Measurements from ENCODE around the gene OARD1.

Gene OARD1

GRCh38 chr6:41090841-41091761 is 18.9 kb upstream of the OARD1 start:
- no peaks in the 10 kb centered on the region for H3K27me3 ChIP-seq (ENCODE audit: control insufficient read depth, insufficient read depth, low read length)
- H3K4me3 ChIP-seq (ENCODE audit: low read length) = no peak overlapping the region
- H3K36me3 ChIP-seq (ENCODE audit: control insufficient read depth, low read depth, low read length) = peaks cover 89% of the 10 kb centered on the region
- H3K9me3 ChIP-seq (ENCODE audit: control insufficient read depth, low read depth, low read length) = no peaks in the 10 kb centered on the region
- H3K9ac ChIP-seq (ENCODE audit: low read length) = no peak overlapping the region
- H3K27ac ChIP-seq (ENCODE audit: low read length) = no peak overlapping the region
- no peaks in the 10 kb centered on the region for H3K4me1 ChIP-seq (ENCODE audit: control insufficient read depth, low read depth, low read length)

DNA sequence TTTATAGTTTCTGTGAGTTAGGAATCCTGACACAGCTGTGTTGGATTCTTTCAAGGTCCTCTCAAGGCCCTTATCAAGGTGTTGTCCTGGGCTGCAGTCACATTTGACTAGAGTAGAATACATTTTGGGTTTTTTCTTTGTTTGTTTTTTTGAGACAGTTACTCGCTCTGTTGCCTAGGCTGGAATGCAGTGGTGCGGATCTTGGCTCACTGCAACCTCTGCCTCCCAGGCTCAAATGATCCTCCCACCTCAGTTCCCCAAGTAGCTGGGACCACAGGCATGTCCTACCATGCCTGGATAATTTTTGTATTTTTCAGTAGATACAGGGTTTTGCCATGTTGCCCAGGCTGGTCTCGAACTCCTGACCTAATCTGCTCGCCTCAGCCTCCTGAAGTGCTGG is 16.3 kb upstream of the OARD1 start:
- Histone ChIP-seq H3K4me3 (ENCODE audit: low read length) (no peak overlapping the region), H3K36me3 (ENCODE audit: control insufficient read depth, low read depth, low read length) (peaks cover 89% of the 10 kb centered on the region)

GRCh38 chr6:41085182-41085581 is 13.0 kb upstream of the OARD1 start:
- Histone ChIP-seq H3K36me3 (ENCODE audit: control insufficient read depth, low read depth, low read length) (peaks cover 87% of the 10 kb centered on the region), H3K4me1 (ENCODE audit: control insufficient read depth, low read depth, low read length) (no peaks in the 10 kb centered on the region), H3K9ac (ENCODE audit: low read length) (no peak overlapping the region), H3K27me3 (ENCODE audit: control insufficient read depth, insufficient read depth, low read length) (no peaks in the 10 kb centered on the region), H3K27ac (ENCODE audit: low read length) (no peak overlapping the region), H3K9me3 (ENCODE audit: control insufficient read depth, low read depth, low read length) (no peaks in the 10 kb centered on the region), H3K4me3 (ENCODE audit: low read length) (no peak overlapping the region)

More for the DNA sequence above, 16.3 kb upstream of the OARD1 start:
- no peaks in the 10 kb centered on the region for H3K9me3 ChIP-seq (ENCODE audit: control insufficient read depth, low read depth, low read length)
- no peak overlapping the region for H3K9ac ChIP-seq (ENCODE audit: low read length)
- H3K4me1 ChIP-seq (ENCODE audit: control insufficient read depth, low read depth, low read length) = no peaks in the 10 kb centered on the region
- H3K27ac ChIP-seq (ENCODE audit: low read length) = no peak overlapping the region
- H3K27me3 ChIP-seq (ENCODE audit: control insufficient read depth, insufficient read depth, low read length) = no peaks in the 10 kb centered on the region

DNA sequence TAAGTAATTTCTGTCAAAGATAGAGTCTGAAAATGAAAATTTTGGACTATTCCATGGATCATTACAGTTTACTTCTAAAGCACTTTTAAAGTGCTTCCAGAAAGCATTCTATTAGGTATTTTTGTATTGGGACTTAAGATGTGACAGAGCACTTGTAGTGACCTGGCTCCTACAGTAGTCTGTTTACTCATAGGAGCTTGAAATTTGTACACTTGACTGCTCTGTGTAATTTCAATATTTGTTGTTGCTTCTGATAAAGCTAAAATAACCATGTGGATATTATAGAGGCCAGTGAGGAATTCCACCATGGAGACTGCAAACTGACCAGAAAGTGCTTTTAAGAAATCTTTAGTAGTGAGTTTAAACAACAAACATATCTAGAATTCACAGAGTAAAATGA is 10.9 kb upstream of the OARD1 start:
- Histone ChIP-seq H3K27me3 (ENCODE audit: control insufficient read depth, insufficient read depth, low read length) (no peaks in the 10 kb centered on the region), H3K9ac (ENCODE audit: low read length) (no peak overlapping the region), H3K27ac (ENCODE audit: low read length) (no peak overlapping the region), H3K36me3 (ENCODE audit: control insufficient read depth, low read depth, low read length) (peaks cover 91% of the 10 kb centered on the region), H3K9me3 (ENCODE audit: control insufficient read depth, low read depth, low read length) (no peaks in the 10 kb centered on the region), H3K4me1 (ENCODE audit: control insufficient read depth, low read depth, low read length) (no peaks in the 10 kb centered on the region), H3K4me3 (ENCODE audit: low read length) (no peak overlapping the region)

DNA sequence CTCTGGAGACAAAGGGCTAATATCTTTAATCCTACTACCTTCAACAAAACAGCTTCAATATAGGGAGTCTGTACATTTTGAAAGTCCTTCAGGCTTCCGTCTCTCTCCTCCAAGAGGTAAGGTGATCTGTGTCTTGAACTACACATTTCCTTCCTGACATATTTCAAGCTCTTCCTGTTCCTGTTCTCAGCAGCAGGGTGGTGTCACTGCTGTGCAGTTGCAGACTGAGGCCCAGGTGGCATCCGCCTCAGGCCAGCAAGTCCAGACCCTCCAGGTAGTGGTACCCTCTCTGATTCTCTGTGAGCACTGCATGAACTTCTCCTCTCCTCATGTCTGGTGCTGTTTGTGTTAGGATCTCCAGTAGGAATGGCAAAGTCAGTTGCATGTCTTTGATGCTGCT is 8.5 kb upstream of the OARD1 start:
- Histone ChIP-seq H3K9ac (ENCODE audit: low read length) (no peak overlapping the region), H3K4me1 (ENCODE audit: control insufficient read depth, low read depth, low read length) (peaks cover 11% of the 10 kb centered on the region), H3K9me3 (ENCODE audit: control insufficient read depth, low read depth, low read length) (no peaks in the 10 kb centered on the region), H3K4me3 (ENCODE audit: low read length) (no peak overlapping the region), H3K36me3 (ENCODE audit: control insufficient read depth, low read depth, low read length) (peaks cover 67% of the 10 kb centered on the region), H3K27ac (ENCODE audit: low read length) (no peak overlapping the region), H3K27me3 (ENCODE audit: control insufficient read depth, insufficient read depth, low read length) (no peaks in the 10 kb centered on the region)

GRCh38 chr6:41079080-41079479 is 6.9 kb upstream of the OARD1 start:
- H3K9ac ChIP-seq (ENCODE audit: low read length) = no peak overlapping the region
- H3K27me3 ChIP-seq (ENCODE audit: control insufficient read depth, insufficient read depth, low read length) = no peaks in the 10 kb centered on the region
- peaks cover 52% of the 10 kb centered on the region for H3K36me3 ChIP-seq (ENCODE audit: control insufficient read depth, low read depth, low read length)
- no peak overlapping the region for H3K27ac ChIP-seq (ENCODE audit: low read length)
- no peaks in the 10 kb centered on the region for H3K9me3 ChIP-seq (ENCODE audit: control insufficient read depth, low read depth, low read length)
- H3K4me1 ChIP-seq (ENCODE audit: control insufficient read depth, low read depth, low read length) = peaks cover 18% of the 10 kb centered on the region
- no peak overlapping the region for H3K4me3 ChIP-seq (ENCODE audit: low read length)

DNA sequence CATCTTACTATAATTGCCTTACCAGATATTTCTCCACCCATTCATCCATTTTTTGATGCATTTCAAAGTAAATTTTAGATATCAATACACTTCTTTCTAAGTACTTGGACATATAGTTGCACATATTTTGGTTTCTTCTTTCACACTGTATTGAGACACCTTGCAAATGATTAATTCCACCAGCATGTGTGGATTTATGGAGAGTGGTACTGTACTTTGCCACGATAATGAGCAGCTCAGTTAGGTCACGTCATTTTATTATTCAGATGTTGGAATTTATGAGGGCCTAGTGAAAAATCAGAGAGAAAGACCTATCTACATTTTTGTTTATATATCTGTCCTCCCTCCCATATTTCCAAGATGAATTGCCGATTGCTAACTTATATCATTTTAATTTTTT is 5.9 kb upstream of the OARD1 start:
- Histone ChIP-seq H3K36me3 (ENCODE audit: control insufficient read depth, low read depth, low read length) (peaks cover 42% of the 10 kb centered on the region), H3K27ac (ENCODE audit: low read length) (no peak overlapping the region), H3K4me3 (ENCODE audit: low read length) (no peak overlapping the region), H3K27me3 (ENCODE audit: control insufficient read depth, insufficient read depth, low read length) (no peaks in the 10 kb centered on the region), H3K9me3 (ENCODE audit: control insufficient read depth, low read depth, low read length) (no peaks in the 10 kb centered on the region), H3K9ac (ENCODE audit: low read length) (no peak overlapping the region), H3K4me1 (ENCODE audit: control insufficient read depth, low read depth, low read length) (peaks cover 18% of the 10 kb centered on the region)

DNA sequence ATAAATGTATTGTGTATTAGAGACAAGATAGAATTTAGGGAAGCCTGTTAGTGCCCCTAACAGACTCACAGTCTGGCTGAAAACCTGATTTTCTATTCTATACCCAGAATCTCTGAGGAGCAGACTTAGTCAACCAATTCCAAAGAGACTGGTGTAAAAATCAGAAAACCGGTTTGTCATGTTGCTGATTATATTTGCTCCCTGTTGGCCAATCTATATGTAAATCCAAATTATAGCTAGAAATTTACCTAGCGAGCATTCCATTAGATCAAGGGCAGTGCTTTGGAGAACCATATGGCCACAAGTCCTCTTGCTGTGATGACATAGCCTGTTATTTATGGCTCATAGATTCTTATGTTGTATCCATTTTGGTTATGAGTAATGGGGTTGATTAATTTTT is 5.4 kb upstream of the OARD1 start:
- Histone ChIP-seq H3K9ac (ENCODE audit: low read length) (no peak overlapping the region), H3K4me1 (ENCODE audit: control insufficient read depth, low read depth, low read length) (peaks cover 18% of the 10 kb centered on the region), H3K9me3 (ENCODE audit: control insufficient read depth, low read depth, low read length) (no peaks in the 10 kb centered on the region), H3K27ac (ENCODE audit: low read length) (no peak overlapping the region), H3K27me3 (ENCODE audit: control insufficient read depth, insufficient read depth, low read length) (no peaks in the 10 kb centered on the region), H3K36me3 (ENCODE audit: control insufficient read depth, low read depth, low read length) (peaks cover 36% of the 10 kb centered on the region), H3K4me3 (ENCODE audit: low read length) (no peak overlapping the region)

- Histone ChIP-seq H3K9ac (ENCODE audit: low read length) (no peak overlapping the region), H3K27ac (ENCODE audit: low read length) (no peak overlapping the region), H3K4me3 (ENCODE audit: low read length) (no peak overlapping the region), H3K9me3 (ENCODE audit: control insufficient read depth, low read depth, low read length) (no peaks in the 10 kb centered on the region), H3K27me3 (ENCODE audit: control insufficient read depth, insufficient read depth, low read length) (no peaks in the 10 kb centered on the region), H3K4me1 (ENCODE audit: control insufficient read depth, low read depth, low read length) (peaks cover 20% of the 10 kb centered on the region), H3K36me3 (ENCODE audit: control insufficient read depth, low read depth, low read length) (peaks cover 25% of the 10 kb centered on the region)
These were observed 3.8 kb upstream of the OARD1 start for GRCh38 chr6:41075651-41076626.

GRCh38 chr6:41074692-41075436 is 2.7 kb upstream of the OARD1 start:
- Histone ChIP-seq H3K27me3 (ENCODE audit: control insufficient read depth, insufficient read depth, low read length) (no peaks in the 10 kb centered on the region), H3K36me3 (ENCODE audit: control insufficient read depth, low read depth, low read length) (peaks cover 14% of the 10 kb centered on the region), H3K4me3 (ENCODE audit: low read length) (peak overlapping the region; percentile 74), H3K9me3 (ENCODE audit: control insufficient read depth, low read depth, low read length) (no peaks in the 10 kb centered on the region), H3K4me1 (ENCODE audit: control insufficient read depth, low read depth, low read length) (peaks cover 26% of the 10 kb centered on the region), H3K9ac (ENCODE audit: low read length) (peak overlapping the region; percentile 95), H3K27ac (ENCODE audit: low read length) (no peak overlapping the region)

Measured in iPS-18a (cell line).